GM12878 (cell line): ENCODE data around the gene COMMD1. TPM values are rescaled to one million over a fixed set of nuclear protein-coding genes. Genes with fewer than 3 reads are reported as not detected.

ENCODE experiments used
- CBFB ChIP-seq: IDR thresholded peaks from 2 replicates; pipeline ENCODE4 v1.6.1; 2016; ENCODE audit warnings: antibody characterized with exemption, low read depth
- ETV6 ChIP-seq, 2 experiments: fragments of 450-650 bp in 1 of 2; IDR thresholded peaks in 1 of 2; conservative IDR thresholded peaks in 1 of 2; 2 replicates each; pipeline ENCODE4 v1.6.1; 2014; ENCODE audit warnings: antibody characterized with exemption in 1 of 2, borderline replicate concordance in 1 of 2, low read depth in 1 of 2, mild to moderate bottlenecking in 1 of 2, moderate library complexity in 1 of 2
- FOS ChIP-seq: IDR thresholded peaks from 3 replicates; pipeline ENCODE4 v1.6.1; 2011; ENCODE audit warnings: borderline replicate concordance; ENCODE audit not compliant: insufficient read length; ENCODE audit errors: extremely low read depth
- HCFC1 ChIP-seq: fragments of 150-350 bp; IDR thresholded peaks from 2 replicates; pipeline ENCODE4 v1.6.1; 2014; ENCODE audit warnings: low read length
- HDAC6 ChIP-seq: fragments of 200-600 bp; sonication (generic); IDR thresholded peaks from one replicate; pipeline ENCODE4 v1.8.0; 2017; ENCODE audit warnings: antibody characterized with exemption; ENCODE audit not compliant: unreplicated experiment
- JUNB ChIP-seq: IDR thresholded peaks from 2 replicates; pipeline ENCODE4 v1.6.1; 2016; ENCODE audit warnings: antibody characterized with exemption, mild to moderate bottlenecking
- MEF2A ChIP-seq: IDR thresholded peaks from 2 replicates; pipeline ENCODE4 v1.6.1; 2011; ENCODE audit warnings: low read depth, mild to moderate bottlenecking, low read length, moderate library complexity; ENCODE audit not compliant: insufficient read depth
- MYC ChIP-seq: IDR thresholded peaks from 2 replicates; pipeline ENCODE4 v1.6.1; 2011; ENCODE audit warnings: mild to moderate bottlenecking, low read length, moderate library complexity, inconsistent platforms; ENCODE audit not compliant: insufficient read depth, insufficient replicate concordance, insufficient read length, severe bottlenecking
- NR2C1 ChIP-seq: fragments of 450-650 bp; IDR thresholded peaks from 2 replicates; pipeline ENCODE4 v1.6.1; 2017; ENCODE audit warnings: antibody characterized with exemption, mild to moderate bottlenecking, moderate library complexity
- PML ChIP-seq: IDR thresholded peaks from 2 replicates; pipeline ENCODE4 v1.6.1; 2012; ENCODE audit warnings: low read length, inconsistent platforms
- POLR2A ChIP-seq: IDR thresholded peaks from 2 replicates; pipeline ENCODE4 v1.6.1; 2011; ENCODE audit warnings: low read depth, mild to moderate bottlenecking, low read length
- POLR2AphosphoS2 ChIP-seq: IDR thresholded peaks from 2 replicates; pipeline ENCODE4 v1.6.1; 2011; ENCODE audit warnings: low read depth, mild to moderate bottlenecking, low read length, improper control_type of control experiment, moderate library complexity
- POU2F2 ChIP-seq: IDR thresholded peaks from 3 replicates; pipeline ENCODE4 v1.6.1; 2011; ENCODE audit warnings: low read depth, mild to moderate bottlenecking, low read length, borderline replicate concordance
- RCOR1 ChIP-seq: conservative IDR thresholded peaks from 2 replicates; pipeline ENCODE4 v1.6.1; 2012; ENCODE audit warnings: low read depth, low read length, improper control_type of control experiment
- RELA ChIP-seq: fragments of 450-650 bp; IDR thresholded peaks from 2 replicates; pipeline ENCODE4 v1.8.0; 2014; ENCODE audit warnings: borderline replicate concordance; ENCODE audit not compliant: partially characterized antibody
- RFX5 ChIP-seq: IDR thresholded peaks from 2 replicates; pipeline ENCODE4 v1.6.1; 2011; ENCODE audit warnings: low read depth, low read length, improper control_type of control experiment
- SIN3A ChIP-seq: IDR thresholded peaks from 2 replicates; pipeline ENCODE4 v1.6.1; 2012; ENCODE audit warnings: low read depth, low read length, improper control_type of control experiment
- SMAD1 ChIP-seq: fragments of 450-650 bp; IDR thresholded peaks from 2 replicates; pipeline ENCODE4 v1.6.1; 2018; ENCODE audit warnings: mild to moderate bottlenecking, low read depth; ENCODE audit not compliant: partially characterized antibody
- SMAD5 ChIP-seq: IDR thresholded peaks from 2 replicates; pipeline ENCODE4 v1.6.1; 2016; ENCODE audit warnings: antibody characterized with exemption, low read depth
- SMARCA5 ChIP-seq: fragments of 450-650 bp; IDR thresholded peaks from 2 replicates; pipeline ENCODE4 v1.6.1; 2017; ENCODE audit warnings: mild to moderate bottlenecking
- SMC3 ChIP-seq: IDR thresholded peaks from 2 replicates; pipeline ENCODE4 v1.6.1; 2011; ENCODE audit warnings: low read length, improper control_type of control experiment, borderline replicate concordance
- SUZ12 ChIP-seq: fragments of 200-600 bp; sonication (generic); IDR thresholded peaks from one replicate; pipeline ENCODE4 v1.6.1; 2018; ENCODE audit warnings: antibody characterized with exemption, mild to moderate bottlenecking; ENCODE audit not compliant: unreplicated experiment
- TCF3 ChIP-seq: IDR thresholded peaks from 2 replicates; pipeline ENCODE4 v1.6.1; 2012; ENCODE audit warnings: low read depth, mild to moderate bottlenecking, low read length, borderline replicate concordance; ENCODE audit not compliant: insufficient read depth
- TCF7 ChIP-seq: IDR thresholded peaks from 2 replicates; pipeline ENCODE4 v1.6.1; 2014; ENCODE audit warnings: antibody characterized with exemption, borderline replicate concordance
- WRNIP1 ChIP-seq: IDR thresholded peaks from 2 replicates; pipeline ENCODE4 v1.6.1; 2011; ENCODE audit warnings: low read depth, low read length, improper control_type of control experiment, borderline replicate concordance
- ZNF207 ChIP-seq: fragments of 450-650 bp; IDR thresholded peaks from 2 replicates; pipeline ENCODE4 v1.6.1; 2014; ENCODE audit warnings: antibody characterized with exemption, mild to moderate bottlenecking, borderline replicate concordance
- ZZZ3 ChIP-seq: IDR thresholded peaks from 2 replicates; pipeline ENCODE4 v1.6.1; 2011; ENCODE audit warnings: low read depth; ENCODE audit not compliant: control insufficient read depth, insufficient read length
- polyA plus RNA-seq, 11 experiments: library from polyadenylated mRNA; depleted of rRNA in 4 of 11; unstranded in 6 of 11; stranded (reverse) in 5 of 11; fragments of >200 nt; fragmentation: Nextera tagmentation in 4 of 11; fragmentation: Illumina TruSeq in 1 of 11; extraction: Ambion mirVana in 4 of 11; extraction: Trizol in 1 of 11; gene quantifications; 1 replicate in 1 of 11; 2 replicates in 10 of 11; pipeline versions ENCODE4 v1.2.1 to v1.2.3, GENCODE V29; 2011 to 2016; ENCODE audit warnings: inconsistent platforms in 2 of 11, missing spikeins in 2 of 11, low read depth in 1 of 11
- total RNA-seq, 4 experiments: library from RNA; depleted of rRNA in 3 of 4; stranded (reverse); fragments of >200 nt in 3 of 4; fragmentation: Illumina TruSeq in 1 of 4; extraction: Trizol in 1 of 4; gene quantifications; 2 replicates each; pipeline versions ENCODE4 v1.2.1 to v1.2.3, GENCODE V29; 2013 to 2021
- TF ChIP-seq, protein P1 (sequence below): fragments of 450-650 bp; IDR thresholded peaks from 2 replicates; pipeline ENCODE4 v1.6.1; 2016; ENCODE audit warnings: mild to moderate bottlenecking
- TF ChIP-seq, protein P2 (sequence below): IDR thresholded peaks from 2 replicates; pipeline ENCODE4 v1.6.1; 2011; ENCODE audit warnings: low read depth, mild to moderate bottlenecking, low read length, moderate library complexity, borderline replicate concordance; ENCODE audit errors: extremely low read depth
- TF ChIP-seq, protein P3 (sequence below): fragments of 450-650 bp; IDR thresholded peaks from 2 replicates; pipeline ENCODE4 v1.6.1; 2017; ENCODE audit warnings: mild to moderate bottlenecking, low read depth, inconsistent platforms; ENCODE audit not compliant: poor library complexity, severe bottlenecking

Gene COMMD1
- total and polyA plus RNA-seq, 10 of the 15 experiments (the other 5 are each of a cell fraction or from before 2014, with no cell fraction given), result 39.7 to 210 (median 53.7) TPM

DNA sequence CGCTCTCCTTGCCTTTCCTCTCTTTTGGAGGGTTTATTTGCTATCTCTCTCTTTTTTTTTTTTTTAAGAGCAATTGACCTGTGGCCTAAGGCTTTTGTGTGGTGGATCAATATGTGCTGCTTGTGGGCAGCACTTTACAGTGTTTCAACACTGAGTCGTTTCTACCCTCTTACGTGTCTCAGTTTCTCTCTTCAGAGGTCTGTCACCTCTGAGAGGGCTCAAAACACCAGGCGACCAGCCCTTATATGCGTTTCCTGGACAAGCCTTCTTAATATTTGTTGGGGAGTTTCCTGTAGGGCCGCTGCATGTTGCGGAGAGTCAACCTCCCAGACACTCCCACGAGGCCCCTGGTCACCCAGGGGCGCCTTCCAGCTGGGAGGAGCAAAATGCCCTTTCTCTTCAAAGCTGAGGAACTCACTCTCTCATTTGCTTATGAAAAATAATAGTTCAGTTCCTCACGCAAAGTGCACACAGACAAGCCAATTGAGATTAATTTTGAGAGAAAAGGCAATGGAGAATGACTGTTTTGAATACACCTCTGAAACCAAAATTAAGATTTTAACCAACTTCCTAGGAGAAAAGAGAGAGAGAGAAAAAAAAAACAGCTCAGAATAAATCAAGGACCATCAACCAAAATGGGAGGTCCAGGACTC is 194.2 kb downstream of the COMMD1 start (continued):
- no peak for TF ChIP-seq SMAD1
- TF ChIP-seq NR2C1, result no peak
- TF ChIP-seq TCF3, result no peak
- TF ChIP-seq ZZZ3, result no peak
- TF ChIP-seq SMARCA5, result no peak
- peak; percentile 13 for TF ChIP-seq RELA
- TF ChIP-seq WRNIP1, result no peak
- TF ChIP-seq POLR2A, result no peak
- TF ChIP-seq ZNF207, result no peak
- TF ChIP-seq SMAD5, result no peak
- TF ChIP-seq ETV6 (conservative IDR thresholded peaks at IDR 0.05 in 1 of 2, IDR thresholded peaks at IDR 0.05 in 1 of 2; ENCODE audit: borderline replicate concordance in 1 of 2, low read depth in 1 of 2), result peak in 1 of 2 experiments; percentile 62; a peak in 1 of 4 replicates
- TF ChIP-seq CBFB, result no peak
- TF ChIP-seq SUZ12, result no peak
- TF ChIP-seq PML, result peak; percentile 60
- TF ChIP-seq, protein P1, sequence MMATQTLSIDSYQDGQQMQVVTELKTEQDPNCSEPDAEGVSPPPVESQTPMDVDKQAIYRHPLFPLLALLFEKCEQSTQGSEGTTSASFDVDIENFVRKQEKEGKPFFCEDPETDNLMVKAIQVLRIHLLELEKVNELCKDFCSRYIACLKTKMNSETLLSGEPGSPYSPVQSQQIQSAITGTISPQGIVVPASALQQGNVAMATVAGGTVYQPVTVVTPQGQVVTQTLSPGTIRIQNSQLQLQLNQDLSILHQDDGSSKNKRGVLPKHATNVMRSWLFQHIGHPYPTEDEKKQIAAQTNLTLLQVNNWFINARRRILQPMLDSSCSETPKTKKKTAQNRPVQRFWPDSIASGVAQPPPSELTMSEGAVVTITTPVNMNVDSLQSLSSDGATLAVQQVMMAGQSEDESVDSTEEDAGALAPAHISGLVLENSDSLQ, result no peak
- peak; percentile 65 for TF ChIP-seq JUNB
- no peak for TF ChIP-seq FOS
- TF ChIP-seq HCFC1, result no peak
- TF ChIP-seq TCF7, result no peak
- TF ChIP-seq SMC3, result peak; percentile 16; the same call in 1 of the 2 replicates
- TF ChIP-seq MYC, result no peak
- no peak for TF ChIP-seq RFX5
- TF ChIP-seq MEF2A, result no peak
- no peak for TF ChIP-seq SIN3A
- TF ChIP-seq, protein P2, sequence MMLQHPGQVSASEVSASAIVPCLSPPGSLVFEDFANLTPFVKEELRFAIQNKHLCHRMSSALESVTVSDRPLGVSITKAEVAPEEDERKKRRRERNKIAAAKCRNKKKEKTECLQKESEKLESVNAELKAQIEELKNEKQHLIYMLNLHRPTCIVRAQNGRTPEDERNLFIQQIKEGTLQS, result no peak
- TF ChIP-seq HDAC6, result no peak
- TF ChIP-seq, protein P3, sequence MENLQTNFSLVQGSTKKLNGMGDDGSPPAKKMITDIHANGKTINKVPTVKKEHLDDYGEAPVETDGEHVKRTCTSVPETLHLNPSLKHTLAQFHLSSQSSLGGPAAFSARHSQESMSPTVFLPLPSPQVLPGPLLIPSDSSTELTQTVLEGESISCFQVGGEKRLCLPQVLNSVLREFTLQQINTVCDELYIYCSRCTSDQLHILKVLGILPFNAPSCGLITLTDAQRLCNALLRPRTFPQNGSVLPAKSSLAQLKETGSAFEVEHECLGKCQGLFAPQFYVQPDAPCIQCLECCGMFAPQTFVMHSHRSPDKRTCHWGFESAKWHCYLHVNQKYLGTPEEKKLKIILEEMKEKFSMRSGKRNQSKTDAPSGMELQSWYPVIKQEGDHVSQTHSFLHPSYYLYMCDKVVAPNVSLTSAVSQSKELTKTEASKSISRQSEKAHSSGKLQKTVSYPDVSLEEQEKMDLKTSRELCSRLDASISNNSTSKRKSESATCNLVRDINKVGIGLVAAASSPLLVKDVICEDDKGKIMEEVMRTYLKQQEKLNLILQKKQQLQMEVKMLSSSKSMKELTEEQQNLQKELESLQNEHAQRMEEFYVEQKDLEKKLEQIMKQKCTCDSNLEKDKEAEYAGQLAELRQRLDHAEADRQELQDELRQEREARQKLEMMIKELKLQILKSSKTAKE, result peak; percentile 73
- peak; percentile 5; the same call in 1 of the 3 replicates for TF ChIP-seq POU2F2
- TF ChIP-seq POLR2AphosphoS2, result no peak
- 0 out of 2 replicates have a peak, but pooled peaks have one; percentile 60 for TF ChIP-seq RCOR1
